ENCODE results near the gene KAZN. TPM values are rescaled to one million over a fixed set of nuclear protein-coding genes. Genes with fewer than 3 reads are reported as not detected.

Gene KAZN
- total RNA-seq, 1 experiment from 2014 or later: 1.6 TPM

GRCh38 chr1:14794136-14794768 is 195.8 kb downstream of the KAZN start:
- no peak for DNase-seq (ENCODE audit: low spot score)

- DNase-seq (ENCODE audit: low spot score): no peak
Measured at GRCh38 chr1:14794906-14795305, 196.4 kb downstream of the KAZN start.

GRCh38 chr1:14795589-14795988 is 197.1 kb downstream of the KAZN start:
- no peak for DNase-seq (ENCODE audit: low spot score)

DNA sequence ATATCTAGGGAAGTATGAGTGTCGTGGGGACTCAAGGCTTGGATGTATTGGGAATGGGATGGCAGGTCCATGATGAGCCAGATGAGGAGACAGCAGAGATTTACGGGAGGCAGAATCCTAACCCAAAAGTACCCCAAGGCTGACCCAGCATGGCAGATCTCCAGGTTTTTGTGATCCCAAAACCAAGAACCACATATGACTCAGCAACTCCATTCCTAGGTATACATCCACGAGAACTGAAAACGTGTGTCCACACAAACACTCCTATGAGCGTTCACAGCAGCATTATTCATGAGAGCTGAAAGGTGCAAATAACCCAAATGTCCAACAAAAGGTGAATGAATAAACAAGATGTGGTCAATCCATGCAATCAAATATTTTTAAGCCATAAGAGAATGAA is 201.5 kb downstream of the KAZN start:
- DNase-seq (ENCODE audit: low spot score): no peak

- no peak for DNase-seq (ENCODE audit: low spot score)
Measured at GRCh38 chr1:14800500-14801076, 202.1 kb downstream of the KAZN start.

DNA sequence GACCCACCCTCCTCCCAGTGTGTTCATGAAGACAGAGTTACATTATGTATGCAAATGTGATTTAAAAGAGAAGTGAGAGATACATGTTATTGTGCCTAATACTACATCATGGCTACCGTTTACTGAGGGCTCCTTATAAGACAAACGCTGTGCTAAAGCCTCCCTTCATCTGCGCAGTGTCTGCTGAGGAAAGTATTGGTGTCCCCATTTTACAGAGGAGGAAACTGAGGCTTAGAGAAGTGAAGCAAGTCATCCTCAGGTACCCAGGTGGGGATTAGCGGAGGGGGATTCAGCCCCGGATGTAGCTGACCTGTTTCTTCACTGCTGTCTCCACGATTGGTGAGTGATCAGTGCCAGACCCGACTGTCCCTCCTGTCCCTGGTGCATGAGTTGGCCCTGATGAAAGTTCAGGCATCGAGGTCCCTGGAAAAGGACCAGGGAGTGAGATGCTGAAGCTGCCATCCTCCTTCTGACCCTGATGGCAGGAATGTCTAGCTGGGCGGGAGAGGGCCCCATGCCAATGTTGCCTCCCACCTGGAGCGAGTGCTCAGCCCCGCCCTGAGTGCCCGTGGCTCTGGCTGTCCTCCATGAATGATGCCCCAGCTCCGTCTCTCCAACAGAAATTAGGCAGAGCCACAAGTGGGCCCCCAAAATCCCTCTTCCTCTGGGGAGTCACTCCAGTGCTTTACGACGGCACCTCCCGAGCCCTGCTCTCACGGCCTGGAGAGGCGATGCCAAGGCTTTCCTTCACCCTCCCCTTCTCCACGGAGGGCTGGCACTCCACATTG is 204.7 kb downstream of the KAZN start:
- DNase-seq (ENCODE audit: low spot score): no peak

GRCh38 chr1:14804626-14805025 is 206.1 kb downstream of the KAZN start:
- DNase-seq (ENCODE audit: low spot score): no peak

GRCh38 chr1:14806772-14807171 is 208.3 kb downstream of the KAZN start:
- no peak for DNase-seq (ENCODE audit: low spot score)

DNA sequence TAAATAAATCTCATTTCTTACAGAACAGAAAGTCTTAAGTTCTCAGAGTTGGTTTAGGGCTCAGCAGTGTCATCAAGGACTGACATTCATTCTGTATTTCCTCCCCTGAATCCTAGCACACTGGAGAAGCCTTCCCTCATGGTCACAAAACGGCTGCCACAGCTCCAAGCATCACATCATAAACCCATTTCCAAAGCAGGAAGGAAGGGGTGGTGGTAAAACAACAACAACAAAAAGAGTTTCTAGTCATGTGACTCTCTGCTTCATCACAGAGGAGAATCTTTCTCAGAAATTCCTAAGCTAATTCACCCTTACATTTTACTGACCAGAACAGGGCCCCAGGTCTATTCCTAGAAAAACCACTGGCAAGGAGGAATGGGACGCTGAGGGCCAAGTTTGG is 210.3 kb downstream of the KAZN start:
- DNase-seq (ENCODE audit: low spot score): no peak

GRCh38 chr1:14809191-14809981 is 210.9 kb downstream of the KAZN start:
- no peak for DNase-seq (ENCODE audit: low spot score)

GRCh38 chr1:14810595-14811361 is 212.3 kb downstream of the KAZN start:
- DNase-seq (ENCODE audit: low spot score): peak; percentile 79

DNA sequence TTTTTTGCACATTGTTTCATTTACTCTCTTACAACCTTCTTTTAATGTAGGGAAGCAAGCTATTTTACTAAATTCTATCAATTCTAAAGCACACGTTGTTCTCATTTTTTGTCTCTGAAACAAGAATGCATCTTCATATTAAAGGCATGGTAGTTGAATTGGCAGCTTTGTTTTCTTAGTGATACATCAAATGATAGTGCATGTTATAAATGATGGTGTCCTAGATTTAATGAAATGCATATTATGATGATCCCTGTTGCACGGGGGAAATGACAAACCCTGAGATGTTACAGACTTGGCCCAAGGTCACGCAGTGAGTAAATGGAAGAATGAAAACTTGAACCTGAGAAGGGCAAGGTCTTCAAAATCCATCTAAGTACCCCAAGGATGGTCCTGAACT is 213.1 kb downstream of the KAZN start:
- no peak for DNase-seq (ENCODE audit: low spot score)

DNA sequence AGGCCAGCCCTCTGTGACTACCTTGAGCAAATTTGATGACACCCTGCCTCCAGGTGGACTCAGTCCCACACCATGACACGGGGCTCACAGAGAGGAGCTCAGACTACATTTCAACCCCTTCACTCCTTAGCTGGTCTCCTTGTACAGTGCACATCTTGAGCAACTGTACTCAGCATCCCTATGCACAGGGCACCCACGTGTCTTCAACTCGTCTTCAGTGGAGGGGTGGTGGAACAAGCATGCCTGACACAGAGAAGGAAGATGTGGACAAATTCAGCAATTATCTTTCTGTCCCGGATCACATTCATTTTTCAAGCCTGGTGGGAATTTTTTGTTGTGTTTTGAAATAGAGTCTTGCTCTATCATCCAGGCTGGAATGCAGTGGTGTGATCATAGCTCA is 213.7 kb downstream of the KAZN start:
- no peak for DNase-seq (ENCODE audit: low spot score)

DNA sequence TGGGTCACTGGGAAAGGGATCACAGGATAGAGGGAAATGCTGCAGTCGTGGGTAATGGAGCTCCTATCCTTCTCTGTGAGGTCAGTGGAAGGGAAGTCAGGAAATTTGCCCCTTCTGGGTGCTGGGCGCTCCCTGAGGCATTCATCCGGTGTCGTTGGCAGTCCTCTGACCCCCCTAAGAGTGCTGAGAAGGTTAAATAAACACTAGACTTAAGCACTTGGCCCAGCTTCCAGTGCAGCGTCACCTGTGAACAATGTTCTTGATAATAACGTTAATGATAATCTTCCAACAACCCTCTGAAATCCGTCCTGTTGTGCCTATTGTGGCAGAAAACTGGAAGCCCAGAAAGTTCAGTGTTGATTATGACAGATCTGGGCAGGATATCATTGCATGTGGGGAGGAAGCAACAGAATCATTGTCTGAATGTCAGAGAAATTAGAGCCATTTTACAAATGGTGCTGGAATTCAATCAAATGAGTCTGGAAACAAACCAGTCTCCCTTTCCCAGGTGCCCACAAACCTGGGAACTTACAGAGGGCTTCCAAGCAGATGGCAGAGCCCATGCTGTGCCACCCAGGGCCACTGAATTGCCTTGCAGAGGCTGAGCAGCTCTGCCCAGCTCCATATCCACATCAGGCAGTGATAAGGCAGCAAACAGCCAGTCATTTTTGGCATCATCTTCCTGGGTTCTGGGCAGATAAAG is 216.8 kb downstream of the KAZN start:
- peak; percentile 41 for DNase-seq (ENCODE audit: low spot score)

GRCh38 chr1:14817223-14818170 is 219.0 kb downstream of the KAZN start:
- DNase-seq (ENCODE audit: low spot score): no peak

GRCh38 chr1:14820295-14821085 is 222.0 kb downstream of the KAZN start:
- DNase-seq (ENCODE audit: low spot score): no peak

- peak; percentile 52 for DNase-seq (ENCODE audit: low spot score)
Measured at GRCh38 chr1:14822493-14822892, 224.0 kb downstream of the KAZN start.

GRCh38 chr1:14822996-14823395 is 224.5 kb downstream of the KAZN start:
- DNase-seq (ENCODE audit: low spot score): no peak

Measured in H4 (cell line).